AG04450 (cell line): ENCODE results near the gene KCNE5. TPM values are rescaled to one million over a fixed set of nuclear protein-coding genes. Genes with fewer than 3 reads are reported as not detected.

Experiments used
- CTCF ChIA-PET: fragments of 300-600, 350-600 bp; formaldehyde crosslinking; extraction: SDS; loops from one replicate; lab custom pipeline; 2022; ENCODE audit warnings: antibody characterized with exemption, inconsistent platforms; lab: Charles Lee
- POLR2A ChIA-PET: fragments of 350-600 bp; formaldehyde crosslinking; extraction: SDS; loops from one replicate; lab custom pipeline; 2021; ENCODE audit warnings: antibody characterized with exemption, inconsistent platforms; lab: Yijun Ruan, JAX
- DNase-seq: peaks from one replicate; pipeline ENCODE4 v3.0.0-alpha.2; 2011; ENCODE audit warnings: low read depth, low spot score
- H3K27ac ChIP-seq: one replicate; pipeline ENCODE4 v1.5.1; 2012; ENCODE audit warnings: low read depth, low read length, control low read depth
- H3K27me3 ChIP-seq: one replicate; pipeline ENCODE4 v1.6.0; 2012; ENCODE audit warnings: low read length; ENCODE audit not compliant: control insufficient read depth, insufficient read depth
- H3K4me3 ChIP-seq: 2 replicates; pipeline ENCODE4 v1.5.1; 2011; ENCODE audit warnings: mild to moderate bottlenecking, low read depth, low read length, control low read depth
- H3K9me3 ChIP-seq: 2 replicates; pipeline ENCODE4 v1.5.1; 2012; ENCODE audit warnings: low read length; ENCODE audit not compliant: control insufficient read depth, insufficient read depth
- polyA plus RNA-seq: library from polyadenylated mRNA; depleted of rRNA; stranded (reverse); fragments of >200 nt; gene quantifications from 2 replicates; pipeline ENCODE4 v1.2.3, GENCODE V29; 2011
- TF ChIP-seq, protein P1 (sequence below): IDR thresholded peaks from 2 replicates; pipeline ENCODE4 v1.5.1; 2011; ENCODE audit warnings: low read depth, low read length, control low read depth, inconsistent platforms

The KCNE5 gene
- polyA plus RNA-seq, 1 experiment: 0.29 TPM

DNA sequence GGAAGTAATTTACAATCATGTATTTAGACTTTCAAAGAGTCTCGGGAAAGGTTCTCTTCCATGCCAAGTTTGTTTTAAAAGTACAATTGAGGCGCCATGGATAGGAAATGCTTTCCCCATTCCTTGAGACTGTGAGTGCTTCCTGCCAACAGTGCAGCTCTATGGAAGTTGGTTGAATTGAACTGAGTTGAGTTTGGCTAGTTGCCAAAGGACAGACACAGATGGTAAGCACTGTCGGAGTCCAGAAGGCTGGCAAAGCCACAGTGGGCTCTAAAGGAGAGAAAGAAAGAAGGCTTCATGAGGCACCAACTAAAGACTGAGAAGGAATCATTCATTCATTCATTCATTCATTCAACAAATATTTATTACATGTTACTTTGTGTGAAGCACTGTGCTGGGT, 4.3 kb upstream of the KCNE5 start:
- ChIA-PET CTCF (interaction anchor here (0.8 kb wide), 1 partner anchor 143 kb away, joined by 5 read pairs; no protein-coding TSS in a partner anchor), POLR2A (no interaction called here)
- no peak overlapping the region for H3K27ac ChIP-seq
- TF ChIP-seq, protein P1, sequence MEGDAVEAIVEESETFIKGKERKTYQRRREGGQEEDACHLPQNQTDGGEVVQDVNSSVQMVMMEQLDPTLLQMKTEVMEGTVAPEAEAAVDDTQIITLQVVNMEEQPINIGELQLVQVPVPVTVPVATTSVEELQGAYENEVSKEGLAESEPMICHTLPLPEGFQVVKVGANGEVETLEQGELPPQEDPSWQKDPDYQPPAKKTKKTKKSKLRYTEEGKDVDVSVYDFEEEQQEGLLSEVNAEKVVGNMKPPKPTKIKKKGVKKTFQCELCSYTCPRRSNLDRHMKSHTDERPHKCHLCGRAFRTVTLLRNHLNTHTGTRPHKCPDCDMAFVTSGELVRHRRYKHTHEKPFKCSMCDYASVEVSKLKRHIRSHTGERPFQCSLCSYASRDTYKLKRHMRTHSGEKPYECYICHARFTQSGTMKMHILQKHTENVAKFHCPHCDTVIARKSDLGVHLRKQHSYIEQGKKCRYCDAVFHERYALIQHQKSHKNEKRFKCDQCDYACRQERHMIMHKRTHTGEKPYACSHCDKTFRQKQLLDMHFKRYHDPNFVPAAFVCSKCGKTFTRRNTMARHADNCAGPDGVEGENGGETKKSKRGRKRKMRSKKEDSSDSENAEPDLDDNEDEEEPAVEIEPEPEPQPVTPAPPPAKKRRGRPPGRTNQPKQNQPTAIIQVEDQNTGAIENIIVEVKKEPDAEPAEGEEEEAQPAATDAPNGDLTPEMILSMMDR: no peak
- no peak overlapping the region for H3K4me3 ChIP-seq
- no peaks in the 10 kb centered on the region for H3K27me3 ChIP-seq
- H3K9me3 ChIP-seq: no peaks in the 10 kb centered on the region
- DNase-seq: no peak

DNA sequence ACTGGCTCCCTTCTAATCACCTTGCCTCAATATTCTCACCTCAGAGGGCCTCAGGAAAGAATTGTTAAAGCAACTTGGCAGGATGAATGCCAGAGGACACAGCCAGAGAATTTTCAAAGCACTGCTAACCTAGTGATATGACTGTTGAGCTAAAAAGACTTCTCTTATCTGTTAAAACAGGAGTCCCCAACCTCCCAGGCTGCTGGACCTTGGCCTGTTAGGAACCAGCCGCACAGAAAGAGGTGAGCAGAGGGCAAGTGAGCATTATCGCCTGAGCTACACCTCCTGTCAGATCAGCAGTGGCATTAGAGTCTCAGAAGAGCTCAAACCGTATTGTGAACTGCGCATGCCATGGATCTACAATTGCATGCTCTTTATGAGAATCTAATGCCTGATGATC, 1.7 kb upstream of the KCNE5 start:
- H3K9me3 ChIP-seq: no peaks in the 10 kb centered on the region
- H3K27me3 ChIP-seq: no peaks in the 10 kb centered on the region
- CTCF ChIA-PET: interaction anchor here (0.7 to 2.0 kb wide), 3 partner anchors 10 to 264 kb away, joined by 3 to 9 read pairs (median 4); no protein-coding TSS in a partner anchor
- TF ChIP-seq, protein P1: no peak
- H3K4me3 ChIP-seq: no peak overlapping the region
- no peak for DNase-seq
- H3K27ac ChIP-seq: no peak overlapping the region
- POLR2A ChIA-PET: no interaction called here

DNA sequence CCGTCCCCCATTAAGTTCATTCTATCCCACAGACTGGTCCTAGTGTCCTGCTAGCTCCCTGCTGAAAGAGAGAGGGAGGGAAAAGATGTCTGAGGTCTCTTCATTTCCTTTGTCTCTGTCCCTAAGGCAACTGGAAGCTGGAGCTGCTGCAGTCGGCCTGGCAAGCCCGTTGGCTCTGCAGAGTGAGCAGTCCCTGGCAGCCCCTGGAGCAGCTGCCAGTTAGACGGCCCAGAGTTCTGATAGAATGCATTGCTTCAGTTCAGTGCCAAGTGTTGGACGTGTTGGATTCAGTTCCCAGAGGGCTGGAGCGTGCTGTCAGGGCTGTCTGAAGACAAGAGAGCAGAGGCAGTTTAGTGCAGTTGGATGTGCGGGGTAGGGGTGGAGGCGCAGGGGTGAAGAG, 975 bp downstream of the KCNE5 start:
- POLR2A ChIA-PET: interaction anchor here (1.2 kb wide), 1 partner anchor 260 kb away, joined by 3 read pairs; no protein-coding TSS in a partner anchor
- H3K4me3 ChIP-seq: no peak overlapping the region
- TF ChIP-seq, protein P1: no peak
- CTCF ChIA-PET: interaction anchor here (1.2 kb wide), 1 partner anchor 267 kb away, joined by 7 read pairs; no protein-coding TSS in a partner anchor
- no peak overlapping the region for H3K27ac ChIP-seq
- H3K9me3 ChIP-seq: no peaks in the 10 kb centered on the region
- no peaks in the 10 kb centered on the region for H3K27me3 ChIP-seq
- DNase-seq: no peak

DNA sequence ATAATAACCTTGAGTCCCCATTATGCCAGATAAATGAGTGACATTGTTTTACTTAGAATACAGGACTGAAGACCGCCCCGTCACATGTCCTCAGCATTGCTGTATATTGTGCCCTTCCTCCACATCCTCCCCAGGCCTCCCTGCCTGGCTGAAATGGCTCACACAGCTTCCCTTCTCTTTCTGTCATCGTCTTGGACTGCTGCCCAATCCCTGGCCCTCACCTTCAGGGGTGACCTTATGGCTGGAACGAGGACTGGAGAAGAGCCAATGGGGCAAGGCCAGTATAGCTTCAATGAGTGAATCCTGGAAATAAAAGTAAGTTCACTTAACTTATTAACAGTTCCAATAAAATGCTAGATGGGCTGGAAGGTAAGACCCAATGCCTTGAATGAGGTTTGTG, 2.7 kb downstream of the KCNE5 start:
- Histone ChIP-seq H3K27ac (no peak overlapping the region), H3K4me3 (no peak overlapping the region), H3K9me3 (no peaks in the 10 kb centered on the region), H3K27me3 (no peaks in the 10 kb centered on the region)
- no peak for DNase-seq
- ChIA-PET CTCF (interaction anchor here (1.1 kb wide), 1 partner anchor 269 kb away, joined by 4 read pairs; no protein-coding TSS in a partner anchor), POLR2A (no interaction called here)
- TF ChIP-seq, protein P1: no peak

DNA sequence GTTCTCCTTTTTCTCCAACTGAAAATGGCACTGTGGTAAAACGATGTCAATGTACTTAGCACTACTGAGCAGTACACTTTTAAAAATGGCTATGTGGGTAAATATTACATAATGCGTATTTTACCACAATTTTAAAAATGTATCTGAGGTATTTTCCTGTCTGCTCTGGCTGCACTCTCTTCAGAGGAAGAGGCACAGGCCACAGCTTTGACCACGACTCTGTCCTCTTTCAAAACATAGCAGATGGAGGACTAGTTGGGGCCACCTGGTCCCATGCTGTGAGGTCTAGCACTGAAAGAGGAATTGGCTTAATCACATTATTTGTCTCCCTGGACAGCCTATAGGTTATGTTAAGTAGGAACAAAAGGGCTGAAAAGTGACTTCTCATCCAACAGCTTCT, 5.2 kb downstream of the KCNE5 start:
- Histone ChIP-seq H3K27ac (no peak overlapping the region), H3K4me3 (no peak overlapping the region), H3K9me3 (no peaks in the 10 kb centered on the region), H3K27me3 (no peaks in the 10 kb centered on the region)
- DNase-seq: no peak
- CTCF ChIA-PET: no interaction called here
- POLR2A ChIA-PET: no interaction called here
- TF ChIP-seq, protein P1: no peak
